Measurements from ENCODE around the gene GAD1. TPM values are rescaled to one million over a fixed set of nuclear protein-coding genes. Genes with fewer than 3 reads are reported as not detected.

The GAD1 gene
- total and polyA plus RNA-seq, 2 experiments from 2014 or later, result 0.49 to 2.6 TPM

GRCh38 chr2:170827841-170828532, 11.3 kb downstream of the GAD1 start:
- Histone ChIP-seq H3K4me2 (ENCODE audit: unreplicated experiment) (no peak overlapping the region), H3K27me3 (replicated peaks; ENCODE audit: insufficient read depth) (peaks cover 20% of the 10 kb centered on the region), H3K9me3 (ENCODE audit: low read depth) (no peaks in the 10 kb centered on the region), H3K9ac (no peak overlapping the region), H3K36me3 (ENCODE audit: low read depth) (no peaks in the 10 kb centered on the region), H3K79me2 (ENCODE audit: insufficient read depth) (no peaks in the 10 kb centered on the region), H2AFZ (no peak overlapping the region), H3F3A (ENCODE audit: insufficient read depth) (no peaks in the 10 kb centered on the region), H4K20me1 (ENCODE audit: insufficient read depth) (no peaks in the 10 kb centered on the region), H3K4me3 (no peak overlapping the region), H3K27ac (no peak overlapping the region), H3K4me1 (ENCODE audit: insufficient read depth) (0 out of 2 replicates have a peak, but pooled peaks cover 2% of the 10 kb centered on the region), H3K9me2 (ENCODE audit: insufficient read depth) (no peaks in the 10 kb centered on the region)
- no peak for DNase-seq
- in situ Hi-C loops (cut with MboI), result loop anchor here (25.0 kb wide), 1 partner anchor 1366 kb away; no protein-coding TSS in a partner anchor
- 83 to 96% methylated on average over 2 to 6 of the region's 6 CpGs for WGBS, 2 experiments (ENCODE audit: low coverage in 1 of 2, low lambda C conversion rate in 2 of 2, missing lambda C conversion rate in 2 of 2)
- TF ChIP-seq EZH2 (IDR thresholded peaks at IDR 0.05; ENCODE audit: insufficient read depth, poor library complexity, severe bottlenecking), result no peak
- TF ChIP-seq EZH2phosphoT487 (IDR thresholded peaks at IDR 0.05; ENCODE audit: insufficient read depth, low read depth), result no peak

GRCh38 chr2:170828533-170828916, 11.8 kb downstream of the GAD1 start:
- 71 to 100% methylated on average over 1 to 5 of the region's 5 CpGs for WGBS, 2 experiments (ENCODE audit: low coverage in 1 of 2, low lambda C conversion rate in 2 of 2, missing lambda C conversion rate in 2 of 2)
- no peak overlapping the region for H3K27ac ChIP-seq
- 0 out of 2 replicates have a peak, but pooled peaks cover 3% of the 10 kb centered on the region for H3K4me1 ChIP-seq (ENCODE audit: insufficient read depth)
- H3K27me3 ChIP-seq (replicated peaks; ENCODE audit: insufficient read depth), result peaks cover 19% of the 10 kb centered on the region
- no peaks in the 10 kb centered on the region for H3K9me2 ChIP-seq (ENCODE audit: insufficient read depth)
- H3K9me3 ChIP-seq (ENCODE audit: low read depth), result no peaks in the 10 kb centered on the region
- H3K36me3 ChIP-seq (ENCODE audit: low read depth), result no peaks in the 10 kb centered on the region
- TF ChIP-seq EZH2phosphoT487 (IDR thresholded peaks at IDR 0.05; ENCODE audit: insufficient read depth, low read depth), result no peak
- no peak for TF ChIP-seq EZH2 (IDR thresholded peaks at IDR 0.05; ENCODE audit: insufficient read depth, poor library complexity, severe bottlenecking)
- no peak overlapping the region for H3K4me3 ChIP-seq
- in situ Hi-C loops (cut with MboI), result loop anchor here (25.0 kb wide), 1 partner anchor 1366 kb away; no protein-coding TSS in a partner anchor
- no peak overlapping the region for H3K4me2 ChIP-seq (ENCODE audit: unreplicated experiment)
- no peaks in the 10 kb centered on the region for H4K20me1 ChIP-seq (ENCODE audit: insufficient read depth)
- H3K79me2 ChIP-seq (ENCODE audit: insufficient read depth), result no peaks in the 10 kb centered on the region
- DNase-seq, result no peak
- no peaks in the 10 kb centered on the region for H3F3A ChIP-seq (ENCODE audit: insufficient read depth)
- no peak overlapping the region for H3K9ac ChIP-seq
- no peak overlapping the region for H2AFZ ChIP-seq

GRCh38 chr2:170829036-170829435, 12.3 kb downstream of the GAD1 start:
- no peaks in the 10 kb centered on the region for H3K79me2 ChIP-seq (ENCODE audit: insufficient read depth)
- TF ChIP-seq EZH2phosphoT487 (IDR thresholded peaks at IDR 0.05; ENCODE audit: insufficient read depth, low read depth), result no peak
- H3K27ac ChIP-seq, result no peak overlapping the region
- no peak overlapping the region for H3K4me3 ChIP-seq
- no peak for DNase-seq
- in situ Hi-C loops (cut with MboI), result loop anchor here (25.0 kb wide), 1 partner anchor 1367 kb away; no protein-coding TSS in a partner anchor
- H3K36me3 ChIP-seq (ENCODE audit: low read depth), result no peaks in the 10 kb centered on the region
- no peaks in the 10 kb centered on the region for H3K9me3 ChIP-seq (ENCODE audit: low read depth)
- no peak overlapping the region for H3K9ac ChIP-seq
- H4K20me1 ChIP-seq (ENCODE audit: insufficient read depth), result no peaks in the 10 kb centered on the region
- peaks cover 18% of the 10 kb centered on the region for H3K27me3 ChIP-seq (replicated peaks; ENCODE audit: insufficient read depth)
- H3F3A ChIP-seq (ENCODE audit: insufficient read depth), result no peaks in the 10 kb centered on the region
- no peak overlapping the region for H2AFZ ChIP-seq
- WGBS, 2 experiments (ENCODE audit: low coverage in 1 of 2, low lambda C conversion rate in 2 of 2, missing lambda C conversion rate in 2 of 2), result 32 to 34% methylated on average over 2 of the region's 2 CpGs
- H3K4me1 ChIP-seq (ENCODE audit: insufficient read depth), result 0 out of 2 replicates have a peak, but pooled peaks cover 3% of the 10 kb centered on the region
- H3K4me2 ChIP-seq (ENCODE audit: unreplicated experiment), result no peak overlapping the region
- no peaks in the 10 kb centered on the region for H3K9me2 ChIP-seq (ENCODE audit: insufficient read depth)

- Histone ChIP-seq H3K9me2 (ENCODE audit: insufficient read depth) (no peaks in the 10 kb centered on the region), H3K9ac (no peak overlapping the region), H3K4me3 (no peak overlapping the region), H3K27ac (no peak overlapping the region), H3K9me3 (ENCODE audit: low read depth) (no peaks in the 10 kb centered on the region), H3K4me2 (ENCODE audit: unreplicated experiment) (no peak overlapping the region), H2AFZ (no peak overlapping the region), H4K20me1 (ENCODE audit: insufficient read depth) (no peaks in the 10 kb centered on the region), H3K79me2 (ENCODE audit: insufficient read depth) (no peaks in the 10 kb centered on the region), H3K4me1 (ENCODE audit: insufficient read depth) (0 out of 2 replicates have a peak, but pooled peaks cover 3% of the 10 kb centered on the region), H3F3A (ENCODE audit: insufficient read depth) (no peaks in the 10 kb centered on the region), H3K36me3 (ENCODE audit: low read depth) (no peaks in the 10 kb centered on the region), H3K27me3 (replicated peaks; ENCODE audit: insufficient read depth) (peaks cover 11% of the 10 kb centered on the region)
- 68 to 85% methylated on average over 3 of the region's 3 CpGs for WGBS, 2 experiments (ENCODE audit: low coverage in 1 of 2, low lambda C conversion rate in 2 of 2, missing lambda C conversion rate in 2 of 2)
- TF ChIP-seq EZH2 (IDR thresholded peaks at IDR 0.05; ENCODE audit: insufficient read depth, poor library complexity, severe bottlenecking) (no peak), EZH2phosphoT487 (IDR thresholded peaks at IDR 0.05; ENCODE audit: insufficient read depth, low read depth) (no peak)
- in situ Hi-C loops (cut with MboI), result loop anchor here (25.0 kb wide), 1 partner anchor 1368 kb away; no protein-coding TSS in a partner anchor
- DNase-seq, result no peak
Observed at GRCh38 chr2:170830166-170830565, 13.5 kb downstream of the GAD1 start.
